HuH-7 (cell line): Measurements from ENCODE around the gene SPAG6.
A peak's percentile ranks its signal among the peaks of the same experiment; 100 is the strongest.

Experiments
- DNase-seq: peaks from one replicate; pipeline ENCODE4 v3.0.0; 2011; ENCODE audit warnings: low spot score

The SPAG6 gene

GRCh38 chr10:22321924-22322640, 23.2 kb upstream of the SPAG6 start:
- DNase-seq: no peak

GRCh38 chr10:22322641-22323160, 22.6 kb upstream of the SPAG6 start:
- no peak for DNase-seq

DNA sequence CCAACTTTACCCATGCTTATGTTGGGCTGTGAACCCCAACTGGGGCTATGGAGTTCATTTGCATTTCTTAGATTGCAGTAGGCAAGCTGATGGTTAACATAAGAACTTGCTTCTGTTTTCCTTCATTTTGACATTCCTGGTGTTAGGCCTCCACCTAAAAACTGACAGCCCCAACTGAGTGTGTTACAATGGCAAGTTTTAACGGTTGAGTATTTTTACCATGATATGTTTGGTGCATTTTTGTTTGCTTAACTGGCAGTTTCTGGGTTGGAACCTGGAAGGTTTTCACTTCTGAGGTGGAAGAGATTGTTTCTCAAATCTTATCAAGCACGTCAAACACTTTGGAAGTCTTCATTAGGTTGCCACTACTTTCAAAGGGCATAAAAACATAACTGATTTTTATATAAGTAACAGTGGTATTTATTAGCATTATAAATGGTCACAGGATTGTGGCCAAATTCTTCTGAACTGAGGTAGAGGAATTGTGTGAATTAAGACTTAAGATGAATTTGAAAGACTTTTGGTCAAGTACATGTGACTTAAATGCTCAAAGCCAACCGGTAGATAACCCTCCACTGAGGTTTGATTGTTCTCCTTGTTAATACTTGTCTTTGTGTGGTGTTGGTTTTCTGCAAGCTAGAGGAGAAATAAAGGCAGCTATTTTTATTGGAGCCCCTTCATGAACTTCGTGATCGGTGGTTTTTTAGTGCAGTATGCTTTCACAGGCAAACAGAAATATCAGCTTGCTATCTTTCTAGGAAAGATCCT, 21.6 kb upstream of the SPAG6 start:
- no peak for DNase-seq

GRCh38 chr10:22324413-22324812, 20.9 kb upstream of the SPAG6 start:
- no peak for DNase-seq

DNA sequence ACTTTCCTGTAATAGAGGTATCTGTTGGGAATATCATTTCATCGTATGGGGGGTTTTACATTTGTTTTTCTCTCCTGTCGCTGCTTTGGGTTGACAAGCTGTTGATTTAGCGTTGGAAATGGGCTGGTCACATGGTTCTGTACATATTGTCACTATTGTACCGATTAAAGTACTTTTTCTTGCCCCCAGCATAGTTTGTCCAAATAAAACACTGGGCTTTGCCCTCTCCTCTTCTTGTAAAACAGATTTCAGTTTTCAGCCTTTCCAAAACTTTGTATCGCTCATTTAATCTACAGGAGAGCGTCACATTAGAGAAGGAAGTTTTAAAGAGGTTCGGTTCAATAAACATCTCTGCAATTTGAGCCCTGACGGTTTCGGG, 20.4 kb upstream of the SPAG6 start:
- no peak for DNase-seq

GRCh38 chr10:22325272-22326144, 19.8 kb upstream of the SPAG6 start:
- DNase-seq: peak; percentile 97

DNA sequence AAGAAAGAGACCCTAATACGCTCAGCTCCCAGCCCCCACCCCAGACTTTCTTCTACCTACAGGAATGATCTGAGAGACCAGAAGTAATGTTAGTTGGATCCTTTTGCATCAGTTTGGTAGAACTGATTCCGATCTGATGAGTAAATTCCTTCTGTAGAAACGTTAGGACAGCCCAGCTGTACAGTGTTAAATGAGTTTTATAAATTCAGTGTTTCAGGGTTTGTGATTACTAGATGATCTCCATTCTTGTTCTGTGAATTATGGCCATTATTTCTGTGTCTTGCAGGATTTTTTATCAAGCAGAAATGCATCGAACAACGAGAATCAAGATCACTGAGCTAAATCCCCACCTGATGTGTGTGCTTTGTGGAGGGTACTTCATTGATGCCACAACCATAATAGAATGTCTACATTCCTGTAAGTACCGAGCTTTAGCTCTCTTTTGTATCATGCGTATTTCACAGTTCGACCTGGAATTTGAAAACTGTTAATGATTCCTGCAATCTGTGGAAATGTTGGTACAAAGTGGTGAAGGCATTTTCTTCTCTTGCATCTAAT, 19.1 kb upstream of the SPAG6 start:
- no peak for DNase-seq

- DNase-seq: no peak
Measured at GRCh38 chr10:22329150-22329549, 16.1 kb upstream of the SPAG6 start.

DNA sequence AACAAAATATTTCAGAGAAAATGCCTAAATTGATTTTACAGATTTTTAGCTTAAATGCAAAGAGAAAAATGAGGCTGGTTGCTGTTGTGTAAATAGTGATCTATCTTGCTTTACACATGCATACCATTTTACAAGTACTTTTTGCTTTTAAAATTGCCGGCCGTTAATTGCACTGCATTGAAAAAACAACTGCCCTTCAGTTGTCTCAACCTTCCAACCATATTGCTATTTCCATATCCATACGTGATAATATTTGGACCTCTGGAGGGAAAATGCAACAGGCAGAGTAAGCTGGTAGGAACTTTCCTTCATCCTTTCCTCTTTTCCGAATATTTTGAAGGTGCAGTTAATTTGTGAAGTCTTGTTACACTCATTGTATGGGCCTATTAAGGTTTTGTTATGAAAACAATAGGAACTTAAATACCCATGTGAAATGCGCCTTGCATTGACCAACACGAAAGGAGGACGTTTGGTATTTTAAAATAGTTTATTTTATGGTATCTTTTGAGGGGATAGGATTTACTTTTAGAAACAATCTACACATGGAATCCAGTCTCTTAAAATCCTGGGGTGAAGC, 13.1 kb upstream of the SPAG6 start:
- DNase-seq: no peak

DNA sequence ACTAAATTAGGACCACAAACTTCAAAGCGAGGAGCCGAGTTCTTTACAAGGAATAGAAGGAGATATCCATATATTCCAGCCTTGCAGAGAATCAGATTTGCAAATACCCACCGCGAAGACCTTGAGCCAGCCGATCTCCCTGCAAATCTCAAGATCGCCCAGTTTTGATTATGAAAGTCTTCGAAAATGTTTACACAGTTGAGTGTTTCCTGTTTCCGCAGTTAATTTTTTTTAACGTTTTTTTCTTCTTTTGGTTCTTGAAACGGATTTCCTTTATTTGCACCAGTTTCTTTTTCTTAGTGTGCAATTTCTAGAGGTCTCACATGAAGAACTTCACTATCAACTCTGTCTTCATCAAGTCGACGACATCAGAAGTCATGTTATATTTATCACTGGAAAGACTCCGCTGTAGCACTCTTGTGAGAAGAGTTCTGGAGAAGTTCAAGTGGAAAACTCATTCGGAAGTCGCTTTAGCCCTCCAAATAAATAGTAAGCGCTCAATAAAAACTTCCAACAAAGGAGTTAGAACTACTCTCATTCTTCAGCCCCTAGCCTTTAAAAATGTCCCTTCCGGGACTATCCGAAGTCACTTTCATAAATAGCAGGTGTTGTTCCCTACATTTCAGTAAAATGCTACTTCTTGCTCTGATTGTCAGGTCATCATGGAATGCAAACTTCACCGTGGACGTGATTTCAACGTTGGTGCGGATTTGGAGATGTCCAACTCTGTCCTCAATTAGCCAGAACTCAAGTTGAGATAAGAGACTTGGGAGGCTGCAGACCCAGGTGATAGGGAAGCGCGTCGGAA, 11.9 kb upstream of the SPAG6 start:
- DNase-seq: no peak

DNA sequence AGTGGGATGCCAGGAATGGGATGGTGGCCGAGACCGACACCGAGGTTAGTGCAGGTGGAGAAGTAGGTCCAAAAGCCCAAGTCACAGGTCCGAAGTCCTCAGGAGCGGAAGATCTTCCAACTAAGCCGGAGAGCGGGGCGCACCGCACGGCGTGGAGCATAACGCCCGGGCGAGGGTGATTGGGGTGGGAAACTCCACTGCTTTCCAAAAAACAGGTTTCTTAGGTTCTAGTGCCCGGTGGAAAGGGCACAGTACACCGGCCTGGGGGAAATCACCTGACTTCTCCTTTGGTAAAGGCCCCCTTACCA, 11.4 kb upstream of the SPAG6 start:
- DNase-seq: no peak

GRCh38 chr10:22334414-22335172, 10.7 kb upstream of the SPAG6 start:
- no peak for DNase-seq

- DNase-seq: no peak
Measured at GRCh38 chr10:22335173-22335933, 9.9 kb upstream of the SPAG6 start.

GRCh38 chr10:22338185-22338900, 7.0 kb upstream of the SPAG6 start:
- no peak for DNase-seq

DNA sequence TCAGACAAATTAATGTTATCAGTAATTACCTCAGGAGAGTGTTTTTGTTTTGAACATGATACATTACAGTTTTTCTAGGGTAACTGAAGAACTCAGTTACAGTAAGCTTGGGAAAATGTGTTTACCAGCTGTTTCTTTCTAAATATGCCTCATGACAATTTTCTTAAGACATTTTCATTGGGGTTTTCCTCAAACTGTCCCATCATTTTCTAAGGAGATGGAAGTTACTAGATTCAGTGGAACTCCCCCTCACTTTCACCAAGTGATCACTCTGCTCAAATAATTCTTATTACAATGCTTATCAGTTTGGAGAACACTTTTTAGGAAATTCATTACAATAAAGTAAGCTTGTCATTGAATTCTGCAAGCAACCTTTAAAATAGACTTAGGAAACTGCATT, 6.4 kb upstream of the SPAG6 start:
- DNase-seq: no peak

DNA sequence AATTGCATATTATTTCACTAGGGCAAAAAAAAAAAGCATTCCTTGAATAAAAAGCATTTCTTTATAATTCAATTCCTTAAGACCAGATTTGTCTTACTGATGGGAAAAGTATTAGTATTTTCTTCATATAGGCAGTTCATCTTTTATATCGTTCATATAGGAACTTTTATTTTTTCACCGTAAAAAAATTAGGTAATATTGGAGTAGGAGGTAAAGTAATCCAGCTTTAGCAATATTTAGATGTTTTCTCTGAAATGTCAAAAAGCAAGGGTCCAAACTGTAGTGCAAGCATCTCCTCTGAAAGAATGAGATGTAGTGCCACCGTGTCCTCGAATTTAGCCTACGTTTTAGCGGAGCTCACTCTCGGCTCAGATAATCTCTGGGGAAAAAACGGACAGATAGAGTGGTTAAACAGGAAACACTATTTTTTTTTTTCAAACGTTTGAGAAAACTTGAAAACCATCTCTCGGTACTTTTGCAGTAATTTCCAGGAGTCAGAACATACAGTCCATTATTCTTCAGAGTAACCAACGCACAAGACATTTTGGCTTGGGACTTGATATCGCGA, 5.5 kb upstream of the SPAG6 start:
- DNase-seq: no peak

GRCh38 chr10:22340329-22341189, 4.7 kb upstream of the SPAG6 start:
- peak; percentile 89 for DNase-seq
